Measurements from ENCODE around the gene RABGAP1. TPM values are rescaled to one million over a fixed set of nuclear protein-coding genes. Genes with fewer than 3 reads are reported as not detected.

The RABGAP1 gene
- total and polyA plus RNA-seq, 5 donors from 2014 or later: 19.2 to 50.7 (median 27.7) TPM

DNA sequence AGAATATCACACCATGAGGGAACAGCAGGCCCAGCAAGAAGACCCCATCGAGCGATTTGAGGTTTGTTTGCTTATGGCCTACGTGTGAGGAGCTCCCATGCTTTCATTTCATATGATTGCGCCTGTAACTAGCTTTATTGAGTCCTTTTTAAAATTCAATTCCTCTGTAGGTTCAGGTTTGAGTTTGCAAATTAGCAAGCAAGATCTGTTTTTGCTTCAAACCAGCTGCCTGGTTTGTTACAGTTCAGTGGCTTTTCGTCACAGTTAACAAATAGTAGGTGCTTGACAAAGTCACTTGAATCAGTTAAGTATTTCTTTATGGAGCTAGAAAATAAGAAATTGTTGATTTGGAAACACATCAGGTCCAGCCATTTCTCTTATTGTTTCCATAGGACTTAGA is 149.0 kb downstream of the RABGAP1 start:
- Histone ChIP-seq H3K36me3 (ENCODE audit: control insufficient read depth, insufficient read depth, low read length) (peaks cover 55% of the 10 kb centered on the region), H3K27ac (ENCODE audit: insufficient read depth, low read length, poor library complexity, severe bottlenecking) (no peak overlapping the region), H3K4me3 (ENCODE audit: low read depth, low read length) (no peak overlapping the region), H3K27me3 (ENCODE audit: control insufficient read depth, insufficient read depth, low read length) (no peaks in the 10 kb centered on the region), H3K9me3 (ENCODE audit: control insufficient read depth in 2 of 2, low read length in 2 of 2) (no peaks in the 10 kb centered on the region), H3K4me1 (ENCODE audit: control insufficient read depth, insufficient read depth, low read length, poor library complexity, severe bottlenecking) (no peaks in the 10 kb centered on the region)
- Mint-ChIP-seq H3K36me3 (peaks cover 51% of the 10 kb centered on the region), H3K27me3 (no peaks in the 10 kb centered on the region), H3K27ac (peak overlapping the region in 1 of 3 donors; percentile 49), H3K9me3 (no peaks in the 10 kb centered on the region), H3K4me1 (no peaks in the 10 kb centered on the region), H3K4me3 (no peak overlapping the region)
- DNase-seq (no peak), ATAC-seq (ENCODE audit: low read depth in 2 of 2) (no peak)

DNA sequence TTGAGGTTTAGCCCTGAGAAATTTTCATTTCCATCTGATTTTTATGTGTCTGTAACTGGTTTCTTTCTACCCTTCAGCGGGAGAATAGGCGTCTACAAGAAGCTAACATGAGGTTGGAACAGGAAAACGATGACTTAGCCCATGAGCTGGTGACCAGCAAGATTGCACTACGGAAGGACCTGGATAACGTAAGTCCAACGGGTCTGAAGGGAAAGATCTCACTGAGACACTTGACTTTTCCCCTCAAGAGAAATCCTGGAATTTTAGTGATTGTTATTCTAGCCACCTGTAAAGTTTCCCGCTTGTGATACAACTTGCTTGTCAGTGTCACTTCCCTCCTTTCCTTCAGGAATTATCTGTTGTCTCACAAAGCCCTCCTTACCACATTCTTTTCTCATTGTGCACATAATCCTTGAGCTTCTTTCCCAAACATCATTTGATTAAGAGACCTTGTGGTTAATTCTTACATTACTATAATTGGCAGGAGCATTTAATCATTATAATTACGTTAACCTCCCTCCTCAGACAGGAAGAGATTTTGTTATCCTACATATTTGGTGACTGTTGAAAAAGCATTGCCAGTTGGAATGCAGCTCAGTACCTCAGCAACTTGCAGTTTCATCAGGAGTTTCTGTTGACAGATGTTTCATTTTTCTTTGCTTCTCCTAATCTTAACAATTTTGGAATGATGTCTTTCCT is 149.5 kb downstream of the RABGAP1 start:
- no peaks in the 10 kb centered on the region for H3K9me3 ChIP-seq (ENCODE audit: control insufficient read depth in 2 of 2, low read length in 2 of 2)
- H3K27me3 ChIP-seq (ENCODE audit: control insufficient read depth, insufficient read depth, low read length): no peaks in the 10 kb centered on the region
- H3K36me3 ChIP-seq (ENCODE audit: control insufficient read depth, insufficient read depth, low read length): peaks cover 50% of the 10 kb centered on the region
- no peak overlapping the region for H3K4me3 ChIP-seq (ENCODE audit: low read depth, low read length)
- no peaks in the 10 kb centered on the region for H3K4me1 ChIP-seq (ENCODE audit: control insufficient read depth, insufficient read depth, low read length, poor library complexity, severe bottlenecking)
- Mint-ChIP-seq H3K36me3 (peaks cover 49% of the 10 kb centered on the region), H3K27ac (peak overlapping the region in 1 of 3 donors; percentile 49), H3K4me3 (no peak overlapping the region), H3K4me1 (no peaks in the 10 kb centered on the region), H3K27me3 (no peaks in the 10 kb centered on the region), H3K9me3 (no peaks in the 10 kb centered on the region)
- ATAC-seq (ENCODE audit: low read depth in 2 of 2): no peak
- no peak overlapping the region for H3K27ac ChIP-seq (ENCODE audit: insufficient read depth, low read length, poor library complexity, severe bottlenecking)
- no peak for DNase-seq

DNA sequence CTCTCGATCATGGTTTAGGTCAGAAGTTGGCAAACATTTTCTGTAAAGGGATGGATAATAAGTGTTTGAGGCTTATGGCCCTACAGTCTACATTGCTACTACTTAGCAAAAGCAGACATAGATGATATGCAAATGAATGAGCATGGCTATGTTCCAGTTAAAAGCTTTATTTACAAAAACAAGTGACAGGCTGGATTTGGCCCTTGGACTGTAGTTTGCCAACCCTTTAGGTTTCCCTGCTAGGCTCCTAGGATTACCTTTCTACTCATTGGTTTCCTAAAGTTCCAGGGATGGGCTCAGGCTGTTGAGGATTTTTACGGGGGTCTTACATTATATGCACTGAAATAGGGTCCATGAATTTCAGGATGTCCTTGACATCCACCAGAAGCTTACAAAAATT is 150.1 kb downstream of the RABGAP1 start:
- Histone ChIP-seq H3K9me3 (ENCODE audit: control insufficient read depth in 2 of 2, low read length in 2 of 2) (no peaks in the 10 kb centered on the region), H3K4me1 (ENCODE audit: control insufficient read depth, insufficient read depth, low read length, poor library complexity, severe bottlenecking) (no peaks in the 10 kb centered on the region), H3K27ac (ENCODE audit: insufficient read depth, low read length, poor library complexity, severe bottlenecking) (no peak overlapping the region), H3K36me3 (ENCODE audit: control insufficient read depth, insufficient read depth, low read length) (peaks cover 52% of the 10 kb centered on the region), H3K27me3 (ENCODE audit: control insufficient read depth, insufficient read depth, low read length) (no peaks in the 10 kb centered on the region), H3K4me3 (ENCODE audit: low read depth, low read length) (no peak overlapping the region)
- Mint-ChIP-seq H3K4me3 (no peak overlapping the region), H3K36me3 (peaks cover 51% of the 10 kb centered on the region), H3K27me3 (no peaks in the 10 kb centered on the region), H3K4me1 (no peaks in the 10 kb centered on the region), H3K27ac (no peak overlapping the region), H3K9me3 (no peaks in the 10 kb centered on the region)
- DNase-seq (no peak), ATAC-seq (ENCODE audit: low read depth in 2 of 2) (no peak)

DNA sequence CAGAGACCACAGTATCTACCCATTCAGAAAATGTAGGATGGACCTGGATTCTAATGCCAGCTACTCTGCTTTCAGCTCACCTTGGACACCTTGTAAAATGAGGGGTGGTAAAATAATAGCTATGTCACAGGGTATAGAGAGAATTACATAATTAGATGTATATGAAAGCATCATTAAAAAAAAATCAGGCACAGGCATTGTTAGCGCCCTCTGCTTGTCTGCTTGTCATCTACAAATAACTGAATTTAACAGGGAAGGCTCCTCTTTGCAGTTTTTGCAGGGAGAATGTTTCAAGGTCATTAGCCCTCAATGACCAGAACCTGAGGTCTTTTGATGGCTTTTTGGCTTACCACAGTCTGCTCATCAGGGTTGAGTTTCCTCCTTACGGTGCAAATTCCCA is 150.6 kb downstream of the RABGAP1 start:
- no peaks in the 10 kb centered on the region for H3K27me3 ChIP-seq (ENCODE audit: control insufficient read depth, insufficient read depth, low read length)
- no peaks in the 10 kb centered on the region for H3K27me3 Mint-ChIP-seq
- H3K9me3 ChIP-seq (ENCODE audit: control insufficient read depth in 2 of 2, low read length in 2 of 2): no peaks in the 10 kb centered on the region
- no peak overlapping the region for H3K27ac ChIP-seq (ENCODE audit: insufficient read depth, low read length, poor library complexity, severe bottlenecking)
- ATAC-seq (ENCODE audit: low read depth in 2 of 2) (no peak), DNase-seq (no peak)
- H3K36me3 Mint-ChIP-seq: peaks cover 54% of the 10 kb centered on the region
- no peaks in the 10 kb centered on the region for H3K9me3 Mint-ChIP-seq
- H3K4me1 ChIP-seq (ENCODE audit: control insufficient read depth, insufficient read depth, low read length, poor library complexity, severe bottlenecking): no peaks in the 10 kb centered on the region
- H3K4me3 Mint-ChIP-seq: no peak overlapping the region
- H3K27ac Mint-ChIP-seq: peak overlapping the region in 1 of 3 donors; percentile 17
- no peak overlapping the region for H3K4me3 ChIP-seq (ENCODE audit: low read depth, low read length)
- H3K4me1 Mint-ChIP-seq: no peaks in the 10 kb centered on the region
- peaks cover 57% of the 10 kb centered on the region for H3K36me3 ChIP-seq (ENCODE audit: control insufficient read depth, insufficient read depth, low read length)

DNA sequence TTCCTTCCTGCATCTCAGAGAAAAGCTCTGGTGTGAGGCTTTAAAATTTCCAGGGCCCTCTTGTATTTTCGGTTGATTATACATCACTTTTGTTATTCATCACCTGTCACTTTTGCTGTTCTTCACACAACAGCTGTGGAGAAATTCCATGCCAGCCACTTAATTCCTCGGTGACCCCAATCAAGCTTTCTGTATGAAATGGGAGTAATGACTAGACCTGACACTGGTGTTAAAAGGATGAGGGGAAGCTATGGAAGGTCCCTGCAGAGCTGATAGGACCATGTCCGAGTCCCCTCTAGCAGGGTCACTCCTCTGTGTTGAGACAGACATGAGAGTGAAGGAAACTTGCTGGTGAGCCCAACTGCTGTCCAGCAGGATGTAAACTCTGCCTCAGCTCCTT is 152.3 kb downstream of the RABGAP1 start:
- H3K36me3 Mint-ChIP-seq: peaks cover 59% of the 10 kb centered on the region
- no peak overlapping the region for H3K27ac Mint-ChIP-seq
- Histone ChIP-seq H3K27me3 (ENCODE audit: control insufficient read depth, insufficient read depth, low read length) (no peaks in the 10 kb centered on the region), H3K4me1 (ENCODE audit: control insufficient read depth, insufficient read depth, low read length, poor library complexity, severe bottlenecking) (no peaks in the 10 kb centered on the region), H3K27ac (ENCODE audit: insufficient read depth, low read length, poor library complexity, severe bottlenecking) (no peak overlapping the region), H3K4me3 (ENCODE audit: low read depth, low read length) (no peak overlapping the region), H3K36me3 (ENCODE audit: control insufficient read depth, insufficient read depth, low read length) (peaks cover 68% of the 10 kb centered on the region), H3K9me3 (ENCODE audit: control insufficient read depth in 2 of 2, low read length in 2 of 2) (no peaks in the 10 kb centered on the region)
- ATAC-seq (ENCODE audit: low read depth in 2 of 2): no peak
- no peaks in the 10 kb centered on the region for H3K4me1 Mint-ChIP-seq
- no peaks in the 10 kb centered on the region for H3K9me3 Mint-ChIP-seq
- DNase-seq: no peak
- no peaks in the 10 kb centered on the region for H3K27me3 Mint-ChIP-seq
- no peak overlapping the region for H3K4me3 Mint-ChIP-seq

DNA sequence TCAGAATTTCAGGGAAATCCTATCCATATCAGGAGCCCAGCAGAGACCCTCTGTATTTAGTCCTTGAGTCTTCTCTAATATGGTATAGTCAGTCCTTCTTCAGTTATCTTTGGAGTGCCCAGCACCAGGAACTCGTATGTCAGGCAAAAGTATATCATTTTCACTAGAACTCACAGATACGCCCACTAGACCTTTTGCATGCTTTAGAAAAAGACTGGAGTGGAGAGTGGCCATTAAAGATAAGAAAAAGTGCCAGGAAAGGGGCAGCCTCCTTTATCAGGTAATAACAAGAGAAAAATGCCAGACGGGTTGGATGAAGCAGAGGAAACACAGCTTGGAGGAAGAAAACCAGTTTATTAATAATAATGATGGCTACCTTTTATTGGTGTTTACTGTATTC is 156.2 kb downstream of the RABGAP1 start:
- Histone ChIP-seq H3K36me3 (ENCODE audit: control insufficient read depth, insufficient read depth, low read length) (peaks cover 74% of the 10 kb centered on the region), H3K4me3 (ENCODE audit: low read depth, low read length) (no peak overlapping the region), H3K27me3 (ENCODE audit: control insufficient read depth, insufficient read depth, low read length) (no peaks in the 10 kb centered on the region), H3K27ac (ENCODE audit: insufficient read depth, low read length, poor library complexity, severe bottlenecking) (no peak overlapping the region), H3K9me3 (ENCODE audit: control insufficient read depth in 2 of 2, low read length in 2 of 2) (no peaks in the 10 kb centered on the region), H3K4me1 (ENCODE audit: control insufficient read depth, insufficient read depth, low read length, poor library complexity, severe bottlenecking) (no peaks in the 10 kb centered on the region)
- DNase-seq: no peak
- Mint-ChIP-seq H3K27me3 (no peaks in the 10 kb centered on the region), H3K4me1 (no peaks in the 10 kb centered on the region), H3K27ac (no peak overlapping the region), H3K4me3 (no peak overlapping the region), H3K36me3 (peaks cover 53% of the 10 kb centered on the region), H3K9me3 (no peaks in the 10 kb centered on the region)
- no peak for ATAC-seq (ENCODE audit: low read depth in 2 of 2)

DNA sequence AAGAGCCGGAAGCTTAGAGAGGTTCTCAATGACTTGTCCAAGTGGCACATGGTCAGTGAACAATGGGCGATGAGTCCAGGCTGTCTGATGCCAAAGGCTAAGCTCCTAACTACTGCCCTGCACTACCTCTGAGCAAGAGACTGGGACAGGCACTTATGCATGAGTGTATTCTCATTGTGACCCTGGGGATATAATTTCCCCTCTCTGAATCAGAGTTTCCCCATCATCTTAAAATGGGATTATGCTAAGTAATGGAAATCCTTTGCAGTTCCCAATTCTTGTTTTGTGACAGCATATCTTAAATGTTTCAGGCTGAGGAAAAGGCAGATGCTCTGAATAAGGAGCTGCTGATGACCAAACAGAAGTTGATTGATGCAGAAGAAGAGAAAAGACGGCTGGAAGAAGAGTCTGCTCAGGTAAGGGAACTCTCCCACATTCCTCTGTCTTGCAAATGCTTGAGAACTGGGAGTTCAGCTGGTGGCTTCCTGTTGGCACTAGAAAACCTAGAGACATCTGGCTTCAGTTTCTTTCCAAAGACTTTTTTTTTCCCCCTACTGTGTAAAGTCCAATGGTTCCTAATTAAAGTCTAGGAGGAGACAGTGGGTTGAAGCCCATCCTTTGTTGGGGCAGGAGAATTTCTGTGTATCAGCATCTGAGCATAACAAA is 156.7 kb downstream of the RABGAP1 start:
- Mint-ChIP-seq H3K36me3 (peaks cover 48% of the 10 kb centered on the region), H3K27ac (peak overlapping the region in 2 of 3 donors; percentile 36 to 60), H3K27me3 (no peaks in the 10 kb centered on the region), H3K9me3 (no peaks in the 10 kb centered on the region), H3K4me1 (no peaks in the 10 kb centered on the region), H3K4me3 (no peak overlapping the region)
- Histone ChIP-seq H3K4me3 (ENCODE audit: low read depth, low read length) (no peak overlapping the region), H3K27ac (ENCODE audit: insufficient read depth, low read length, poor library complexity, severe bottlenecking) (no peak overlapping the region), H3K36me3 (ENCODE audit: control insufficient read depth, insufficient read depth, low read length) (peaks cover 73% of the 10 kb centered on the region), H3K9me3 (ENCODE audit: control insufficient read depth in 2 of 2, low read length in 2 of 2) (no peaks in the 10 kb centered on the region), H3K4me1 (ENCODE audit: control insufficient read depth, insufficient read depth, low read length, poor library complexity, severe bottlenecking) (no peaks in the 10 kb centered on the region), H3K27me3 (ENCODE audit: control insufficient read depth, insufficient read depth, low read length) (no peaks in the 10 kb centered on the region)
- no peak for DNase-seq
- ATAC-seq (ENCODE audit: low read depth in 2 of 2): no peak

DNA sequence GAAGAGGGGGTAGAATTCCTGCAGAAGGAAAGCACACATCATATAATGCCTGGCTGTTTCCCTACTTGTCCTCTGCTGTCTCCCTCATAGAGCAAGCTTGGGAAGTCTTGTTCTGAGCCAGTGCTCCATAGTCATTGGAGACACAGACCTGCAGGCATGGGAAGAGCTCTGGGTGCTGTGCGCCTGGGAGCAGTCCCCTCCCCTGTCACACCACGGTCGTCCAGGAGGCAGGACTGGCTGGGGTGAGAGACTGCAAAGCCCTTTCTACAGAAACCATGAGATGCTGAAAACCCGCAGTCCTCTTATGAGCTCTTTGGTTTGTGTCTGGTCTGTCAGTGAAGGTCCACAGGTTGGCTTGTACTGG is 157.3 kb downstream of the RABGAP1 start:
- no peaks in the 10 kb centered on the region for H3K9me3 ChIP-seq (ENCODE audit: control insufficient read depth in 2 of 2, low read length in 2 of 2)
- H3K9me3 Mint-ChIP-seq: no peaks in the 10 kb centered on the region
- no peaks in the 10 kb centered on the region for H3K27me3 Mint-ChIP-seq
- no peaks in the 10 kb centered on the region for H3K27me3 ChIP-seq (ENCODE audit: control insufficient read depth, insufficient read depth, low read length)
- peaks cover 74% of the 10 kb centered on the region for H3K36me3 ChIP-seq (ENCODE audit: control insufficient read depth, insufficient read depth, low read length)
- no peaks in the 10 kb centered on the region for H3K4me1 Mint-ChIP-seq
- H3K27ac ChIP-seq (ENCODE audit: insufficient read depth, low read length, poor library complexity, severe bottlenecking): no peak overlapping the region
- H3K4me3 Mint-ChIP-seq: no peak overlapping the region
- no peak overlapping the region for H3K4me3 ChIP-seq (ENCODE audit: low read depth, low read length)
- ATAC-seq (ENCODE audit: low read depth in 2 of 2): no peak
- H3K36me3 Mint-ChIP-seq: peaks cover 46% of the 10 kb centered on the region
- H3K4me1 ChIP-seq (ENCODE audit: control insufficient read depth, insufficient read depth, low read length, poor library complexity, severe bottlenecking): no peaks in the 10 kb centered on the region
- DNase-seq: no peak
- H3K27ac Mint-ChIP-seq: peak overlapping the region in 1 of 3 donors; percentile 36

Data from CD4-positive, CD25-positive, alpha-beta regulatory T cell (primary cell).